GM12878 (cell line): ENCODE data around the gene ROR2. TPM values are rescaled to one million over a fixed set of nuclear protein-coding genes. Genes with fewer than 3 reads are reported as not detected.

ENCODE experiments used
- ATAC-seq: fragments of 200-7000 bp; cut with Tn5 transposase; 3 replicates; pipeline ENCODE4 v1.9.1; 2020; ENCODE audit warnings: mild to moderate bottlenecking, moderate library complexity
- BruUV-seq: library from RNA; stranded (reverse); fragments of 400-500 nt; replicated peaks from 2 replicates; lab custom pipeline; 2021; lab: Mats Ljungman, UMichigan
- CTCF ChIA-PET: fragments of 300-600 bp; sonication (Branson Sonifier 250); formaldehyde crosslinking; extraction: SDS; loops from one replicate; lab custom pipeline; 2021; ENCODE audit warnings: inconsistent platforms; lab: Yijun Ruan, JAX
- POLR2A ChIA-PET: fragments of 350-600 bp; formaldehyde crosslinking; extraction: SDS; loops from one replicate; lab custom pipeline; 2021; ENCODE audit warnings: inconsistent platforms; lab: Charles Lee
- RAD21 ChIA-PET: fragments of 300-600 bp; sonication (Branson Sonifier 250); formaldehyde crosslinking; loops from one replicate; lab custom pipeline; 2023; ENCODE audit warnings: antibody characterized with exemption; ENCODE audit not compliant: unreplicated experiment; lab: Charles Lee
- SMC1A ChIA-PET: fragments of 300-600 bp; sonication (Branson Sonifier 250); formaldehyde crosslinking; loops from one replicate; lab custom pipeline; 2023; ENCODE audit not compliant: unreplicated experiment, uncharacterized antibody; lab: Charles Lee
- DNase-seq: peaks from one replicate; pipeline ENCODE4 v3.0.0-alpha.2; 2011; ENCODE audit warnings: low read depth, low spot score
- FAIRE-seq: peaks from 3 replicates; lab custom pipeline; 2011; peaks lifted over from hg19 to GRCh38; lab: Jason Lieb, UNC
- H2AFZ ChIP-seq: 2 replicates; pipeline ENCODE4 v1.6.0; 2011; ENCODE audit warnings: low read depth, low read length, control low read depth; ENCODE audit not compliant: control insufficient read depth
- H3K27ac ChIP-seq: 2 replicates; pipeline ENCODE4 v1.5.1; 2011; ENCODE audit warnings: control low read depth; ENCODE audit not compliant: control insufficient read depth, insufficient read depth
- H3K27me3 ChIP-seq, 2 experiments: replicated peaks in 1 of 2; 2 replicates each; pipeline versions ENCODE4 v1.6.0 to v1.6.1; 2011; ENCODE audit warnings: low read length in 1 of 2; ENCODE audit not compliant: control insufficient read depth in 2 of 2, insufficient read depth in 2 of 2
- H3K36me3 ChIP-seq, 2 experiments: 2 replicates each; pipeline ENCODE4 v1.5.1; 2011; ENCODE audit warnings: low read length in 1 of 2; ENCODE audit not compliant: control insufficient read depth in 2 of 2, insufficient read depth in 2 of 2
- H3K4me1 ChIP-seq: 2 replicates; pipeline ENCODE4 v1.6.1; 2011; ENCODE audit warnings: mild to moderate bottlenecking, low read length, moderate library complexity, mixed read lengths; ENCODE audit not compliant: control insufficient read depth, insufficient read depth
- H3K4me2 ChIP-seq: 2 replicates; pipeline ENCODE4 v1.6.0; 2011; ENCODE audit warnings: control low read depth; ENCODE audit not compliant: control insufficient read depth, insufficient read depth
- H3K4me3 ChIP-seq: fragments of 200-600 bp; sonication (generic); 2 replicates; pipeline ENCODE4 v1.5.1; 2016
- H3K79me2 ChIP-seq: 2 replicates; pipeline ENCODE4 v1.6.0; 2011; ENCODE audit warnings: low read length; ENCODE audit not compliant: control insufficient read depth, insufficient read depth
- H3K9ac ChIP-seq: 2 replicates; pipeline ENCODE4 v1.8.0; 2011; ENCODE audit warnings: low read length, control low read depth, mixed read lengths; ENCODE audit not compliant: control insufficient read depth, insufficient read depth
- H3K9me3 ChIP-seq: replicated peaks from 3 replicates; pipeline ENCODE4 v1.5.1; 2011; ENCODE audit warnings: mild to moderate bottlenecking, low read length; ENCODE audit not compliant: control insufficient read depth, insufficient read depth
- H4K20me1 ChIP-seq: 2 replicates; pipeline ENCODE4 v1.6.0; 2011; ENCODE audit not compliant: control insufficient read depth, insufficient read depth
- ASH2L ChIP-seq: fragments of 300-600, 200-600 bp; sonication (generic); IDR thresholded peaks from 2 replicates; pipeline ENCODE4 v1.6.1; 2017; ENCODE audit warnings: low read depth, mild to moderate bottlenecking, borderline replicate concordance
- GATAD2B ChIP-seq: fragments of 450-650 bp; conservative IDR thresholded peaks from 2 replicates; pipeline ENCODE4 v1.6.1; 2017; ENCODE audit warnings: low read depth, mild to moderate bottlenecking, moderate library complexity
- JUNB ChIP-seq: IDR thresholded peaks from 2 replicates; pipeline ENCODE4 v1.6.1; 2016; ENCODE audit warnings: antibody characterized with exemption, mild to moderate bottlenecking
- NRF1 ChIP-seq: conservative IDR thresholded peaks from 2 replicates; pipeline ENCODE4 v1.6.1; 2011; ENCODE audit warnings: mild to moderate bottlenecking, low read depth, low read length, improper control_type of control experiment
- TAF1 ChIP-seq: IDR thresholded peaks from 2 replicates; pipeline ENCODE4 v1.6.1; 2011; ENCODE audit warnings: mild to moderate bottlenecking, low read depth, low read length, borderline replicate concordance
- WGBS: methylation state at CpG from one replicate; pipeline ENCODE4 v1.1.6; 2016; ENCODE audit warnings: low lambda C conversion rate; ENCODE audit not compliant: insufficient replicate concordance, insufficient coverage; ENCODE audit errors: missing lambda C conversion rate; 5-methylcytosine and 5-hydroxymethylcytosine counted together
- in situ Hi-C: fragments of 300-500 bp; cut with MboI; formaldehyde crosslinking; loops from 9 replicates; pipeline ENCODE4 v1.14.3; 2018; ENCODE audit warnings: mixed read lengths
- intact Hi-C: fragments of 100-400 bp; cut with micrococcal nuclease; formaldehyde crosslinking; loops from one replicate; pipeline ENCODE4 v1.14.2; 2022; ENCODE audit not compliant: unreplicated experiment
- polyA plus RNA-seq, 11 experiments: library from polyadenylated mRNA; depleted of rRNA in 4 of 11; unstranded in 6 of 11; stranded (reverse) in 5 of 11; fragments of >200 nt; fragmentation: Nextera tagmentation in 4 of 11; fragmentation: Illumina TruSeq in 1 of 11; extraction: Ambion mirVana in 4 of 11; extraction: Trizol in 1 of 11; gene quantifications; 1 replicate in 1 of 11; 2 replicates in 10 of 11; pipeline versions ENCODE4 v1.2.1 to v1.2.3, GENCODE V29; 2011 to 2016; ENCODE audit warnings: inconsistent platforms in 2 of 11, missing spikeins in 2 of 11, low read depth in 1 of 11
- total RNA-seq, 4 experiments: library from RNA; depleted of rRNA in 3 of 4; stranded (reverse); fragments of >200 nt in 3 of 4; fragmentation: Illumina TruSeq in 1 of 4; extraction: Trizol in 1 of 4; gene quantifications; 2 replicates each; pipeline versions ENCODE4 v1.2.1 to v1.2.3, GENCODE V29; 2013 to 2021
- TF ChIP-seq, protein P1 (sequence below): fragments of 450-650 bp; formaldehyde crosslinking; IDR thresholded peaks from 2 replicates; pipeline ENCODE4 v1.5.0; 2022; ENCODE audit warnings: mild to moderate bottlenecking, missing genetic modification characterization
- TF ChIP-seq, protein P2 (sequence below): fragments of 450-650 bp; IDR thresholded peaks from 2 replicates; pipeline ENCODE4 v1.6.1; 2017; ENCODE audit warnings: mild to moderate bottlenecking, moderate library complexity
- TF ChIP-seq, protein P3 (sequence below): fragments of 450-650 bp; IDR thresholded peaks from 2 replicates; pipeline ENCODE4 v1.6.1; 2017; ENCODE audit warnings: mild to moderate bottlenecking, moderate library complexity

The ROR2 gene
- total and polyA plus RNA-seq, 10 of the 15 experiments (the other 5 are each of a cell fraction or from before 2014, with no cell fraction given), result 0.03 to 0.05 TPM; not detected in 8

DNA sequence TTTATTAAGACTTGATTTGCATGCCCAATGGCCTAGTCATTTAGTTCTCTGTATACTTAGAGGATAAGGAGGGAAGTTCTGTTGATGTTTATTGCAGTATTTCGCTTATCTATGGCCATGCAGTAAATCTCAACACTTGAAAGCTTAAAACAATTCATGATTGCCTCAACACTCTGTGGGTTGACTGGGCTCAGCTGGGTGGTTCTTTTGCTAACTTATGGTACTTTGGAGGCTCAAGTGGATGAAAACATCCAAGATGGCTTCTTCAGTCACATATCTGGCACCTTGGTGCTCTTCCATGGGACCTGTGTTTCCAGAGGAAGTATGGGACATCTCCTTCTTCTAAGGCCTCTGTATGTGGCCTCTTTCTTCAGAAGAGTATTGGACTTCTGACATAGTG lies 10.3 kb upstream of the ROR2 start:
- H3K9me3 ChIP-seq, result peaks cover 3% of the 10 kb centered on the region; the same call in 1 of the 3 replicates
- H3K4me3 ChIP-seq, result no peak overlapping the region
- intact Hi-C loops, result no loop called here
- H3K79me2 ChIP-seq, result no peaks in the 10 kb centered on the region
- no peak for DNase-seq
- H3K36me3 ChIP-seq, result no peaks in the 10 kb centered on the region
- 0% methylated on average over 1 of the region's 1 CpG for WGBS
- H3K4me2 ChIP-seq, result no peak overlapping the region
- POLR2A ChIA-PET, result no interaction called here
- H3K27me3 ChIP-seq, result no peaks in the 10 kb centered on the region
- ATAC-seq, result no peak
- no peak for TF ChIP-seq NRF1
- TF ChIP-seq, protein P1, sequence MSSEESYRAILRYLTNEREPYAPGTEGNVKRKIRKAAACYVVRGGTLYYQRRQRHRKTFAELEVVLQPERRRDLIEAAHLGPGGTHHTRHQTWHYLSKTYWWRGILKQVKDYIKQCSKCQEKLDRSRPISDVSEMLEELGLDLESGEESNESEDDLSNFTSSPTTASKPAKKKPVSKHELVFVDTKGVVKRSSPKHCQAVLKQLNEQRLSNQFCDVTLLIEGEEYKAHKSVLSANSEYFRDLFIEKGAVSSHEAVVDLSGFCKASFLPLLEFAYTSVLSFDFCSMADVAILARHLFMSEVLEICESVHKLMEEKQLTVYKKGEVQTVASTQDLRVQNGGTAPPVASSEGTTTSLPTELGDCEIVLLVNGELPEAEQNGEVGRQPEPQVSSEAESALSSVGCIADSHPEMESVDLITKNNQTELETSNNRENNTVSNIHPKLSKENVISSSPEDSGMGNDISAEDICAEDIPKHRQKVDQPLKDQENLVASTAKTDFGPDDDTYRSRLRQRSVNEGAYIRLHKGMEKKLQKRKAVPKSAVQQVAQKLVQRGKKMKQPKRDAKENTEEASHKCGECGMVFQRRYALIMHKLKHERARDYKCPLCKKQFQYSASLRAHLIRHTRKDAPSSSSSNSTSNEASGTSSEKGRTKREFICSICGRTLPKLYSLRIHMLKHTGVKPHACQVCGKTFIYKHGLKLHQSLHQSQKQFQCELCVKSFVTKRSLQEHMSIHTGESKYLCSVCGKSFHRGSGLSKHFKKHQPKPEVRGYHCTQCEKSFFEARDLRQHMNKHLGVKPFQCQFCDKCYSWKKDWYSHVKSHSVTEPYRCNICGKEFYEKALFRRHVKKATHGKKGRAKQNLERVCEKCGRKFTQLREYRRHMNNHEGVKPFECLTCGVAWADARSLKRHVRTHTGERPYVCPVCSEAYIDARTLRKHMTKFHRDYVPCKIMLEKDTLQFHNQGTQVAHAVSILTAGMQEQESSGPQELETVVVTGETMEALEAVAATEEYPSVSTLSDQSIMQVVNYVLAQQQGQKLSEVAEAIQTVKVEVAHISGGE, result no peak
- no peak for TF ChIP-seq ASH2L
- no peak for TF ChIP-seq JUNB
- no peak for TF ChIP-seq TAF1
- TF ChIP-seq, protein P2, sequence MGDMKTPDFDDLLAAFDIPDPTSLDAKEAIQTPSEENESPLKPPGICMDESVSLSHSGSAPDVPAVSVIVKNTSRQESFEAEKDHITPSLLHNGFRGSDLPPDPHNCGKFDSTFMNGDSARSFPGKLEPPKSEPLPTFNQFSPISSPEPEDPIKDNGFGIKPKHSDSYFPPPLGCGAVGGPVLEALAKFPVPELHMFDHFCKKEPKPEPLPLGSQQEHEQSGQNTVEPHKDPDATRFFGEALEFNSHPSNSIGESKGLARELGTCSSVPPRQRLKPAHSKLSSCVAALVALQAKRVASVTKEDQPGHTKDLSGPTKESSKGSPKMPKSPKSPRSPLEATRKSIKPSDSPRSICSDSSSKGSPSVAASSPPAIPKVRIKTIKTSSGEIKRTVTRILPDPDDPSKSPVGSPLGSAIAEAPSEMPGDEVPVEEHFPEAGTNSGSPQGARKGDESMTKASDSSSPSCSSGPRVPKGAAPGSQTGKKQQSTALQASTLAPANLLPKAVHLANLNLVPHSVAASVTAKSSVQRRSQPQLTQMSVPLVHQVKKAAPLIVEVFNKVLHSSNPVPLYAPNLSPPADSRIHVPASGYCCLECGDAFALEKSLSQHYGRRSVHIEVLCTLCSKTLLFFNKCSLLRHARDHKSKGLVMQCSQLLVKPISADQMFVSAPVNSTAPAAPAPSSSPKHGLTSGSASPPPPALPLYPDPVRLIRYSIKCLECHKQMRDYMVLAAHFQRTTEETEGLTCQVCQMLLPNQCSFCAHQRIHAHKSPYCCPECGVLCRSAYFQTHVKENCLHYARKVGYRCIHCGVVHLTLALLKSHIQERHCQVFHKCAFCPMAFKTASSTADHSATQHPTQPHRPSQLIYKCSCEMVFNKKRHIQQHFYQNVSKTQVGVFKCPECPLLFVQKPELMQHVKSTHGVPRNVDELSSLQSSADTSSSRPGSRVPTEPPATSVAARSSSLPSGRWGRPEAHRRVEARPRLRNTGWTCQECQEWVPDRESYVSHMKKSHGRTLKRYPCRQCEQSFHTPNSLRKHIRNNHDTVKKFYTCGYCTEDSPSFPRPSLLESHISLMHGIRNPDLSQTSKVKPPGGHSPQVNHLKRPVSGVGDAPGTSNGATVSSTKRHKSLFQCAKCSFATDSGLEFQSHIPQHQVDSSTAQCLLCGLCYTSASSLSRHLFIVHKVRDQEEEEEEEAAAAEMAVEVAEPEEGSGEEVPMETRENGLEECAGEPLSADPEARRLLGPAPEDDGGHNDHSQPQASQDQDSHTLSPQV, result no peak
- no peak for TF ChIP-seq GATAD2B
- TF ChIP-seq, protein P3, sequence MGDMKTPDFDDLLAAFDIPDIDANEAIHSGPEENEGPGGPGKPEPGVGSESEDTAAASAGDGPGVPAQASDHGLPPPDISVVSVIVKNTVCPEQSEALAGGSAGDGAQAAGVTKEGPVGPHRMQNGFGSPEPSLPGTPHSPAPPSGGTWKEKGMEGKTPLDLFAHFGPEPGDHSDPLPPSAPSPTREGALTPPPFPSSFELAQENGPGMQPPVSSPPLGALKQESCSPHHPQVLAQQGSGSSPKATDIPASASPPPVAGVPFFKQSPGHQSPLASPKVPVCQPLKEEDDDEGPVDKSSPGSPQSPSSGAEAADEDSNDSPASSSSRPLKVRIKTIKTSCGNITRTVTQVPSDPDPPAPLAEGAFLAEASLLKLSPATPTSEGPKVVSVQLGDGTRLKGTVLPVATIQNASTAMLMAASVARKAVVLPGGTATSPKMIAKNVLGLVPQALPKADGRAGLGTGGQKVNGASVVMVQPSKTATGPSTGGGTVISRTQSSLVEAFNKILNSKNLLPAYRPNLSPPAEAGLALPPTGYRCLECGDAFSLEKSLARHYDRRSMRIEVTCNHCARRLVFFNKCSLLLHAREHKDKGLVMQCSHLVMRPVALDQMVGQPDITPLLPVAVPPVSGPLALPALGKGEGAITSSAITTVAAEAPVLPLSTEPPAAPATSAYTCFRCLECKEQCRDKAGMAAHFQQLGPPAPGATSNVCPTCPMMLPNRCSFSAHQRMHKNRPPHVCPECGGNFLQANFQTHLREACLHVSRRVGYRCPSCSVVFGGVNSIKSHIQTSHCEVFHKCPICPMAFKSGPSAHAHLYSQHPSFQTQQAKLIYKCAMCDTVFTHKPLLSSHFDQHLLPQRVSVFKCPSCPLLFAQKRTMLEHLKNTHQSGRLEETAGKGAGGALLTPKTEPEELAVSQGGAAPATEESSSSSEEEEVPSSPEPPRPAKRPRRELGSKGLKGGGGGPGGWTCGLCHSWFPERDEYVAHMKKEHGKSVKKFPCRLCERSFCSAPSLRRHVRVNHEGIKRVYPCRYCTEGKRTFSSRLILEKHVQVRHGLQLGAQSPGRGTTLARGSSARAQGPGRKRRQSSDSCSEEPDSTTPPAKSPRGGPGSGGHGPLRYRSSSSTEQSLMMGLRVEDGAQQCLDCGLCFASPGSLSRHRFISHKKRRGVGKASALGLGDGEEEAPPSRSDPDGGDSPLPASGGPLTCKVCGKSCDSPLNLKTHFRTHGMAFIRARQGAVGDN, result no peak
- H2AFZ ChIP-seq, result no peak overlapping the region
- CTCF ChIA-PET, result no interaction called here
- SMC1A ChIA-PET, result no interaction called here
- H3K9ac ChIP-seq, result no peak overlapping the region
- in situ Hi-C loops, result no loop called here
- H3K27ac ChIP-seq, result no peak overlapping the region
- BruUV-seq, result no TSS peak
- H4K20me1 ChIP-seq, result no peaks in the 10 kb centered on the region
- FAIRE-seq, result no peak
- RAD21 ChIA-PET, result no interaction called here
- H3K4me1 ChIP-seq, result no peaks in the 10 kb centered on the region
